ENCODE results near the gene ARL16. TPM values are rescaled to one million over a fixed set of nuclear protein-coding genes. Genes with fewer than 3 reads are reported as not detected.

The ARL16 gene
- polyA plus RNA-seq, 1 donor (not counting 4 experiments of a cell fraction or from before 2014, with no cell fraction given): 48.7 TPM

DNA sequence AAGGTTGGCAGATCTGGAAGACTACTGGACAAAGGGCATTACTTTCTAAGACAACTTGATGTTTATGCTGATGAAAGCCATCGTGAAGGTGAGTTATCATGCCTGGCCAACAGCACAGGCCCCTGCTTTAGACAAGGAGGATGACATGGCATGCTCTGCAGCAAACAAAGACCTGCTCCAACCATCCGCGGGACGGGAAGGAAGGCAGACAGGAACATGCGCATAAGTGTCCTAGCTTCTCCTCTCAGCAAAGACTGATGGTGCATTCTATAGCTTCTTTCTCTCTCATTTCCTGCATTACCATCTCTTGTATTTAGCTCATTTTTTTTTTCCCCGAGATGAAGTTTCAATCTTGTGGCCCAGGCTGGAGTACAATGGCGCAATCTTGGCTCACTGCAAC, 52.1 kb downstream of the ARL16 start:
- Histone ChIP-seq H3K9me3 (ENCODE audit: control insufficient read depth, low read depth, low read length) (no peaks in the 10 kb centered on the region), H3K4me3 (ENCODE audit: control insufficient read depth in 2 of 3, extremely low read depth in 1 of 3, insufficient read depth in 2 of 3, low read depth in 1 of 3, low read length in 3 of 3) (no peak overlapping the region), H2AFZ (ENCODE audit: control insufficient read depth, low read length) (no peak overlapping the region), H3K4me2 (ENCODE audit: control insufficient read depth, extremely low read depth, insufficient read depth, low read depth, low read length) (no peak overlapping the region), H3K27me3 (ENCODE audit: control insufficient read depth, extremely low read depth, insufficient read depth, low read length) (no peaks in the 10 kb centered on the region), H3K36me3 (ENCODE audit: control insufficient read depth in 2 of 2, extremely low read depth in 1 of 2, insufficient read depth in 2 of 2, low read length in 2 of 2) (peaks cover 14 to 20% of the 10 kb centered on the region in 2 experiments), H3K79me2 (ENCODE audit: control insufficient read depth, insufficient read depth, low read length) (peaks cover 62% of the 10 kb centered on the region), H3K27ac (ENCODE audit: control insufficient read depth, insufficient read depth, low read length) (no peak overlapping the region), H3K9me1 (ENCODE audit: control insufficient read depth, extremely low read depth, insufficient read depth, low read length) (peaks cover 3% of the 10 kb centered on the region), H3K4me1 (ENCODE audit: control insufficient read depth, extremely low read depth, insufficient read depth, low read length) (peaks cover 8% of the 10 kb centered on the region), H3K9ac (ENCODE audit: control insufficient read depth, extremely low read depth, insufficient read depth, low read length) (no peak overlapping the region), H4K20me1 (ENCODE audit: control insufficient read depth, extremely low read depth, insufficient read depth, low read length) (peaks cover 3% of the 10 kb centered on the region)
- DNase-seq (ENCODE audit: low read depth, low spot score): no peak
- FAIRE-seq: no peak
- dilution Hi-C loops (cut with MboI; ENCODE audit: extremely low pct_ligation_motif_present, low sequenced_read_pairs): no loop called here
- TF ChIP-seq EZH2 (IDR thresholded peaks at IDR 0.05; ENCODE audit: low read length): no peak
- TF ChIP-seq, protein P1, sequence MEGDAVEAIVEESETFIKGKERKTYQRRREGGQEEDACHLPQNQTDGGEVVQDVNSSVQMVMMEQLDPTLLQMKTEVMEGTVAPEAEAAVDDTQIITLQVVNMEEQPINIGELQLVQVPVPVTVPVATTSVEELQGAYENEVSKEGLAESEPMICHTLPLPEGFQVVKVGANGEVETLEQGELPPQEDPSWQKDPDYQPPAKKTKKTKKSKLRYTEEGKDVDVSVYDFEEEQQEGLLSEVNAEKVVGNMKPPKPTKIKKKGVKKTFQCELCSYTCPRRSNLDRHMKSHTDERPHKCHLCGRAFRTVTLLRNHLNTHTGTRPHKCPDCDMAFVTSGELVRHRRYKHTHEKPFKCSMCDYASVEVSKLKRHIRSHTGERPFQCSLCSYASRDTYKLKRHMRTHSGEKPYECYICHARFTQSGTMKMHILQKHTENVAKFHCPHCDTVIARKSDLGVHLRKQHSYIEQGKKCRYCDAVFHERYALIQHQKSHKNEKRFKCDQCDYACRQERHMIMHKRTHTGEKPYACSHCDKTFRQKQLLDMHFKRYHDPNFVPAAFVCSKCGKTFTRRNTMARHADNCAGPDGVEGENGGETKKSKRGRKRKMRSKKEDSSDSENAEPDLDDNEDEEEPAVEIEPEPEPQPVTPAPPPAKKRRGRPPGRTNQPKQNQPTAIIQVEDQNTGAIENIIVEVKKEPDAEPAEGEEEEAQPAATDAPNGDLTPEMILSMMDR (optimal IDR thresholded peaks at IDR 0.05 in 1 of 3, IDR thresholded peaks at IDR 0.05 in 1 of 3, conservative IDR thresholded peaks at IDR 0.05 in 1 of 3; ENCODE audit: extremely low read depth in 1 of 3, insufficient read depth in 2 of 3, low read length in 3 of 3): no peak

Small RNA genes lying within 50 kb of the gene (small RNA-seq; reads per million reads assigned to genes)
- 0 to 0.33 (median 0.25) reads per million in 3 experiments for gene MIR6786 (ENCODE audit: insufficient read length in 3 of 3, low read depth in 3 of 3, low replicate concordance in 1 of 3)

Other genes with a start within 250 kb of the ARL16 start
- gene ACTG1, start 171.0 kb downstream of the ARL16 start, polyA plus RNA-seq: 1,003 to 6,215 TPM (median 1,867 TPM) in 3 replicates
- gene FSCN2, start 155.4 kb downstream of the ARL16 start, polyA plus RNA-seq: not detected in 3 replicates
- gene FAAP100, start 131.4 kb downstream of the ARL16 start, polyA plus RNA-seq: 3.8 to 7.4 TPM (median 6.9 TPM) in 3 replicates
- gene NPLOC4, start 46.7 kb downstream of the ARL16 start, polyA plus RNA-seq: 64.0 to 76.2 TPM (median 71.7 TPM) in 3 replicates
- 0.89 to 2.9 TPM (median 1.3 TPM) in 3 replicates for gene TSPAN10, start 46.6 kb downstream of the ARL16 start, polyA plus RNA-seq
- gene PDE6G, start 27.3 kb downstream of the ARL16 start, polyA plus RNA-seq: 0.24 TPM in 1 of 3 replicates, not detected in the others
- gene OXLD1, start 17.2 kb downstream of the ARL16 start, polyA plus RNA-seq: 14.7 to 37.4 TPM (median 16.3 TPM) in 3 replicates
- gene CCDC137, start 17.1 kb downstream of the ARL16 start, polyA plus RNA-seq: 15.4 to 22.3 TPM (median 17.2 TPM) in 3 replicates
- gene HGS, start 214 bp upstream of the ARL16 start, polyA plus RNA-seq: 79.6 to 84.1 TPM (median 81.9 TPM) in 3 replicates
- 78.5 to 96.8 TPM (median 84.2 TPM) in 3 replicates for gene MRPL12, start 19.6 kb upstream of the ARL16 start, polyA plus RNA-seq
- gene SLC25A10, start 28.5 kb upstream of the ARL16 start, polyA plus RNA-seq: 12.7 to 18.0 TPM (median 15.9 TPM) in 3 replicates
- gene GCGR, start 120.4 kb upstream of the ARL16 start, polyA plus RNA-seq: not detected in 3 replicates
- 17.7 to 29.1 TPM (median 24.4 TPM) in 3 replicates for gene MCRIP1, start 149.5 kb upstream of the ARL16 start, polyA plus RNA-seq
- gene PPP1R27, start 151.3 kb upstream of the ARL16 start, polyA plus RNA-seq: 0.12 to 0.99 TPM in 2 of 3 replicates, not detected in the other
- gene P4HB, start 176.7 kb upstream of the ARL16 start, polyA plus RNA-seq: 75.2 to 149 TPM (median 110 TPM) in 3 replicates
- gene ARHGDIA, start 187.5 kb upstream of the ARL16 start, polyA plus RNA-seq: 51.7 to 280 TPM (median 65.7 TPM) in 3 replicates
- 49.6 to 84.5 TPM (median 68.3 TPM) in 3 replicates for gene ALYREF, start 207.8 kb upstream of the ARL16 start, polyA plus RNA-seq
- 195 to 269 TPM (median 230 TPM) in 3 replicates for gene ANAPC11, start 207.9 kb upstream of the ARL16 start, polyA plus RNA-seq
- gene NPB, start 218.4 kb upstream of the ARL16 start, polyA plus RNA-seq: 0.07 TPM in 1 of 3 replicates, not detected in the others
- gene PCYT2, start 227.6 kb upstream of the ARL16 start, polyA plus RNA-seq: 38.1 to 47.6 TPM (median 45.8 TPM) in 3 replicates
- 6.9 to 11.9 TPM (median 7.4 TPM) in 3 replicates for gene SIRT7, start 234.4 kb upstream of the ARL16 start, polyA plus RNA-seq
- 8.3 to 12.1 TPM (median 9.4 TPM) in 3 replicates for gene MAFG, start 243.9 kb upstream of the ARL16 start, polyA plus RNA-seq

Data from keratinocyte (primary cell).